DMS79 (cell line): ENCODE data around the gene NSMCE3.

Experiments
- DNase-seq: peaks from one replicate; lab custom pipeline; 2025; lab: John Stamatoyannopoulos, UW

The NSMCE3 gene

DNA sequence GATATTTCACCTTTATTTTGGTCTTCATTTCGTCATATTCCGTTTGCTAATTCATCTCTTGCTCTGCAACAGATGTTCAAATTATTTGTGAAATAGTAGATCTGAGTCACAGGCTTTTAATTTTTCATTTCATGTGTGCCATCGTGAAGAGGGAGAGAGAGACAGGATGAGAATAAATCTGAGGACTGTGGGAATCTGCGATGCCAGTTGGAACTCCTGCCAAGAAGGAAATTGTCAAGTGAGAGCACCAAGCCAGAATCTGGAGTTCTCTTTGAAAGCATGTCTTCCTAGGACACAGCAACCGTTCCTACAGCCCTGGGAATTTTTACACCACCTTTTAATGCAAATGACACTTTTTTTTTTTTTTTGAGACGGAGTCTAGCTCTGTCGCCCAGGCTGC, 48.8 kb downstream of the NSMCE3 start:
- DNase-seq: no peak

DNA sequence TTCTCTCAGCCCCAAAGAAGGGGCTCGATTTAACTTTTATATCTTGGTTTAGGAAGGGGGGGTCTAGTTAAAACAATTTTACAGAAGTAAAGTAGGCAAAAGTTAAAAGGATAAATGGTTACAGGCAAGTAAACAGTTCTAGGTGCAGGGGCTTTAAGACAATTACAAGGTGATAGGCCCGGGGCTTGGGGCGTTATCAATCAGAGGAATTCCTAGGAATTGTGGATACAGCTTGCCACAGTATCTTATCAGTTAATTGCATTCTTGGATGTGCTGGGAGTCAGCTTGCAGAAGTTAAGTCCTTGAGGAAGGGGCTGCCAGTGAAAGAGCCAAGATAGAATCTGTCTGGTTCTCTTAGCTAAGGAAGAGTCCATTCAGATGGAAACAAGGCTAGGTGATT, 52.7 kb downstream of the NSMCE3 start:
- DNase-seq: no peak
